GM04503 (cell line): Measurements from ENCODE around the gene DMWD.
"Not testable (repeated sequence)": the region's sequence is repeated elsewhere in the genome, so short reads cannot be mapped to it uniquely, and the experiment has no call there.

Source experiments
- DNase-seq: peaks from one replicate; pipeline ENCODE4 v3.0.0-alpha.2; 2012; ENCODE audit warnings: low read depth

The DMWD gene

GRCh38 chr19:45751483-45751882, 41.2 kb downstream of the DMWD start:
- DNase-seq = not testable (repeated sequence)

GRCh38 chr19:45747513-45747912, 45.1 kb downstream of the DMWD start:
- no peak for DNase-seq

GRCh38 chr19:45746866-45747265, 45.8 kb downstream of the DMWD start:
- no peak for DNase-seq

GRCh38 chr19:45745606-45746005, 47.0 kb downstream of the DMWD start:
- no peak for DNase-seq

GRCh38 chr19:45742969-45743368, 49.7 kb downstream of the DMWD start:
- no peak for DNase-seq

GRCh38 chr19:45739498-45740439, 52.9 kb downstream of the DMWD start:
- DNase-seq = no peak

- DNase-seq = no peak
Observed at GRCh38 chr19:45733160-45733810, 59.4 kb downstream of the DMWD start, which contains the start of gene MEIOSIN. Gene MEIOSIN (plus strand): TSS chr19:45733439. CDS start chr19:45735377, 1,938 bp downstream.
